MM.1S (cell line): ENCODE results near the gene INTS13.

Experiments used
- EZH2 ChIP-seq: fragments of 300-600 bp; sonication (generic); optimal IDR thresholded peaks from 2 replicates; pipeline ENCODE3; 2017; ENCODE audit warnings: low read depth, mild to moderate bottlenecking, antibody characterized with exemption, low read length, mixed read lengths
- TF ChIP-seq, protein P1 (sequence below): fragments of 300-600 bp; sonication (generic); IDR thresholded peaks from 2 replicates; pipeline ENCODE4 v1.5.1; 2016; ENCODE audit warnings: antibody characterized with exemption, low read length, mixed read lengths

DNA sequence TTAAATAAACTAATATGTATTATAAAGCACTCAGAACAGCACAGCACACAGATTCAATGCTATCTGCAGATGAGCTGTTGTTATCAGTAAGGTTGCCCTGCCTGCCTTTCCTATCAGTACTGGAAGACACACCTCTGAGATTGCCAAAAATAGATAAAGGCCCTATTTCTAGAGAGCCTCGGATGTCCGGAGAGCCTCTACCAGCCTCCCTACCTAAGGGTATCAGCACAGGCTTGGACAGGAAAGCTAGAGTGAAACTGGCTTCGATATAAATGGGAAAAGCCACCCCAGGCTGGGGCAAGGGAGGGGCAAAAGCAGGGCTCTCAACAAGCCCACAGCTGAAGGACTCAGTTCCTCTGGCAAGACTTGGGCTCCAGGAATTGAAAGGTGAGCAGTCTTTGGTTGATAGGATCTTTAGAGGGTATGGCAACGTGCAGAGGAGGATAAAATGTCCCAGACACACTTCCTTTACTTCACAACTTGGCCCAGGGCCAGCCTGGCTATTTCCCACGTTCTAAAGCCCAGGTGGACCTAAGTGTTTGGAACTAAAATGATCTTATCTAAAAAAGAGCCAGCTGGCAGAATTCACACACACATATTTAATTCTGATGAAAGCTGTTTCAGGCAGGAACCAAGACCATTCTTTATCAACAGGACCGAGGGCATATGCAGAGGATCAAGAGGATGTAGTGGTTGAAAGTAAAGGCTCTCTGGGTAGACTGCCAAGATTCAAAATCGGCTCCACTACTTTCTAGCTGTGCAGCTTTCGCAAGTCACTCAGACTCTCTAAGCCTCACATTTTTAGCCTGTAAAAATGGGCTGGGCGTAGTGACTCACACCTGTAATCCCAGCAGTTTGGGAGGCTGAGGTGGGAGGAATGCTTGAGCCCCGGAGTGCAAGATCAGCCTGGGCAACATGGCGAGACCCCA lies 67.0 kb downstream of the INTS13 start:
- no peak for TF ChIP-seq EZH2
- TF ChIP-seq, protein P1, sequence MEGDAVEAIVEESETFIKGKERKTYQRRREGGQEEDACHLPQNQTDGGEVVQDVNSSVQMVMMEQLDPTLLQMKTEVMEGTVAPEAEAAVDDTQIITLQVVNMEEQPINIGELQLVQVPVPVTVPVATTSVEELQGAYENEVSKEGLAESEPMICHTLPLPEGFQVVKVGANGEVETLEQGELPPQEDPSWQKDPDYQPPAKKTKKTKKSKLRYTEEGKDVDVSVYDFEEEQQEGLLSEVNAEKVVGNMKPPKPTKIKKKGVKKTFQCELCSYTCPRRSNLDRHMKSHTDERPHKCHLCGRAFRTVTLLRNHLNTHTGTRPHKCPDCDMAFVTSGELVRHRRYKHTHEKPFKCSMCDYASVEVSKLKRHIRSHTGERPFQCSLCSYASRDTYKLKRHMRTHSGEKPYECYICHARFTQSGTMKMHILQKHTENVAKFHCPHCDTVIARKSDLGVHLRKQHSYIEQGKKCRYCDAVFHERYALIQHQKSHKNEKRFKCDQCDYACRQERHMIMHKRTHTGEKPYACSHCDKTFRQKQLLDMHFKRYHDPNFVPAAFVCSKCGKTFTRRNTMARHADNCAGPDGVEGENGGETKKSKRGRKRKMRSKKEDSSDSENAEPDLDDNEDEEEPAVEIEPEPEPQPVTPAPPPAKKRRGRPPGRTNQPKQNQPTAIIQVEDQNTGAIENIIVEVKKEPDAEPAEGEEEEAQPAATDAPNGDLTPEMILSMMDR: no peak
